ENCODE data around the gene KLHL2.

DNA sequence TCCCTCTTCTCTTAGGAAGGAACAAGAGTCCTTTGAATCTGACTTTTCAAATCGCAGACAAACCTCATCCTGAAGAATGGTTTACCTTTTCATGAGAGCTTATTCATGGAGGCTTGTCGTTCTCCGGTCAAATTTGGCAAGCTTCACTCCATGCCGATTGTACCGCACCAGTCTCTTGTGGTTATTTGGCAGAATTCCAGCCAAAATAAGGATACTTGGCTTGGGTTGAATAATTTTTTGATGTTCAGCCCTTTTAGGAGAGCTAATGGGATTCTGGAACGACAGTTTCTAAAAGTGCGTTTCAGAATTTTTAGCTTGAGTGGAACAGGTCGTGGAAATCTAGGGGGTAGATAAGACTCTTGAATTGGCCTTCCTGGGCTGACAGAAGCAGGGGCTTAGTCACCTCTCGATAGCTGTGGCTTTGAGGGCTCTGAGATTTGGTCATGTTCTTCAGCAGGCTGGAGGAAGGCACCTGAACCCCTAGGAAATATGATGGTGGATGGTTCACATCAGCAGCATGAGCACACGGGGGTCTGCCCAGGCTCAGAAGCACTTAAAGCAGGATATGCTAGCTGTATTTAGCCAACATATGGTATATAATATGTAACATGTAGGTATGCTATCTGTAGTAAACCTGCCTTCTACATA is 1.5 kb downstream of the KLHL2 start:
- TF ChIP-seq, protein P1, sequence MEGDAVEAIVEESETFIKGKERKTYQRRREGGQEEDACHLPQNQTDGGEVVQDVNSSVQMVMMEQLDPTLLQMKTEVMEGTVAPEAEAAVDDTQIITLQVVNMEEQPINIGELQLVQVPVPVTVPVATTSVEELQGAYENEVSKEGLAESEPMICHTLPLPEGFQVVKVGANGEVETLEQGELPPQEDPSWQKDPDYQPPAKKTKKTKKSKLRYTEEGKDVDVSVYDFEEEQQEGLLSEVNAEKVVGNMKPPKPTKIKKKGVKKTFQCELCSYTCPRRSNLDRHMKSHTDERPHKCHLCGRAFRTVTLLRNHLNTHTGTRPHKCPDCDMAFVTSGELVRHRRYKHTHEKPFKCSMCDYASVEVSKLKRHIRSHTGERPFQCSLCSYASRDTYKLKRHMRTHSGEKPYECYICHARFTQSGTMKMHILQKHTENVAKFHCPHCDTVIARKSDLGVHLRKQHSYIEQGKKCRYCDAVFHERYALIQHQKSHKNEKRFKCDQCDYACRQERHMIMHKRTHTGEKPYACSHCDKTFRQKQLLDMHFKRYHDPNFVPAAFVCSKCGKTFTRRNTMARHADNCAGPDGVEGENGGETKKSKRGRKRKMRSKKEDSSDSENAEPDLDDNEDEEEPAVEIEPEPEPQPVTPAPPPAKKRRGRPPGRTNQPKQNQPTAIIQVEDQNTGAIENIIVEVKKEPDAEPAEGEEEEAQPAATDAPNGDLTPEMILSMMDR (conservative IDR thresholded peaks at IDR 0.05; ENCODE audit: low read length) = no peak
- TF ChIP-seq EZH2phosphoT487 (IDR thresholded peaks at IDR 0.05; ENCODE audit: borderline replicate concordance, low read depth, low read length) = no peak

Data from OCI-LY7 (cell line).